GM12878 (cell line): Measurements from ENCODE around the gene DPP6. TPM values are rescaled to one million over a fixed set of nuclear protein-coding genes. Genes with fewer than 3 reads are reported as not detected.

Experiments
- ATAC-seq: fragments of 200-7000 bp; cut with Tn5 transposase; 3 replicates; pipeline ENCODE4 v1.9.1; 2020; ENCODE audit warnings: mild to moderate bottlenecking, moderate library complexity
- BruUV-seq: library from RNA; stranded (reverse); fragments of 400-500 nt; replicated peaks from 2 replicates; lab custom pipeline; 2021; lab: Mats Ljungman, UMichigan
- CTCF ChIA-PET: fragments of 300-600 bp; sonication (Branson Sonifier 250); formaldehyde crosslinking; extraction: SDS; loops from one replicate; lab custom pipeline; 2021; ENCODE audit warnings: inconsistent platforms; lab: Yijun Ruan, JAX
- POLR2A ChIA-PET: fragments of 350-600 bp; formaldehyde crosslinking; extraction: SDS; loops from one replicate; lab custom pipeline; 2021; ENCODE audit warnings: inconsistent platforms; lab: Charles Lee
- RAD21 ChIA-PET: fragments of 300-600 bp; sonication (Branson Sonifier 250); formaldehyde crosslinking; loops from one replicate; lab custom pipeline; 2023; ENCODE audit warnings: antibody characterized with exemption; ENCODE audit not compliant: unreplicated experiment; lab: Charles Lee
- SMC1A ChIA-PET: fragments of 300-600 bp; sonication (Branson Sonifier 250); formaldehyde crosslinking; loops from one replicate; lab custom pipeline; 2023; ENCODE audit not compliant: unreplicated experiment, uncharacterized antibody; lab: Charles Lee
- DNase-seq: peaks from one replicate; pipeline ENCODE4 v3.0.0-alpha.2; 2011; ENCODE audit warnings: low read depth, low spot score
- FAIRE-seq: peaks from 3 replicates; lab custom pipeline; 2011; peaks lifted over from hg19 to GRCh38; lab: Jason Lieb, UNC
- H2AFZ ChIP-seq: 2 replicates; pipeline ENCODE4 v1.6.0; 2011; ENCODE audit warnings: low read depth, low read length, control low read depth; ENCODE audit not compliant: control insufficient read depth
- H3K27ac ChIP-seq: 2 replicates; pipeline ENCODE4 v1.5.1; 2011; ENCODE audit warnings: control low read depth; ENCODE audit not compliant: control insufficient read depth, insufficient read depth
- H3K27me3 ChIP-seq, 2 experiments: replicated peaks in 1 of 2; 2 replicates each; pipeline versions ENCODE4 v1.6.0 to v1.6.1; 2011; ENCODE audit warnings: low read length in 1 of 2; ENCODE audit not compliant: control insufficient read depth in 2 of 2, insufficient read depth in 2 of 2
- H3K36me3 ChIP-seq, 2 experiments: 2 replicates each; pipeline ENCODE4 v1.5.1; 2011; ENCODE audit warnings: low read length in 1 of 2; ENCODE audit not compliant: control insufficient read depth in 2 of 2, insufficient read depth in 2 of 2
- H3K4me1 ChIP-seq: 2 replicates; pipeline ENCODE4 v1.6.1; 2011; ENCODE audit warnings: mild to moderate bottlenecking, low read length, moderate library complexity, mixed read lengths; ENCODE audit not compliant: control insufficient read depth, insufficient read depth
- H3K4me2 ChIP-seq: 2 replicates; pipeline ENCODE4 v1.6.0; 2011; ENCODE audit warnings: control low read depth; ENCODE audit not compliant: control insufficient read depth, insufficient read depth
- H3K4me3 ChIP-seq: fragments of 200-600 bp; sonication (generic); 2 replicates; pipeline ENCODE4 v1.5.1; 2016
- H3K79me2 ChIP-seq: 2 replicates; pipeline ENCODE4 v1.6.0; 2011; ENCODE audit warnings: low read length; ENCODE audit not compliant: control insufficient read depth, insufficient read depth
- H3K9ac ChIP-seq: 2 replicates; pipeline ENCODE4 v1.8.0; 2011; ENCODE audit warnings: low read length, control low read depth, mixed read lengths; ENCODE audit not compliant: control insufficient read depth, insufficient read depth
- H3K9me3 ChIP-seq: replicated peaks from 3 replicates; pipeline ENCODE4 v1.5.1; 2011; ENCODE audit warnings: mild to moderate bottlenecking, low read length; ENCODE audit not compliant: control insufficient read depth, insufficient read depth
- H4K20me1 ChIP-seq: 2 replicates; pipeline ENCODE4 v1.6.0; 2011; ENCODE audit not compliant: control insufficient read depth, insufficient read depth
- BHLHE40 ChIP-seq, 2 experiments: fragments of 450-650 bp in 1 of 2; IDR thresholded peaks; 2 replicates each; pipeline ENCODE4 v1.6.1; 2011 to 2017; ENCODE audit warnings: low read depth in 2 of 2, borderline replicate concordance in 1 of 2, improper control_type of control experiment in 1 of 2, low read length in 1 of 2, mild to moderate bottlenecking in 1 of 2
- CUX1 ChIP-seq: IDR thresholded peaks from 2 replicates; pipeline ENCODE4 v1.6.1; 2012; ENCODE audit warnings: improper control_type of control experiment, low read depth, low read length; ENCODE audit not compliant: insufficient replicate concordance
- MEF2B ChIP-seq: fragments of 450-650 bp; IDR thresholded peaks from 2 replicates; pipeline ENCODE4 v1.6.1; 2018; ENCODE audit warnings: mild to moderate bottlenecking, moderate library complexity; ENCODE audit not compliant: partially characterized antibody, poor library complexity, severe bottlenecking
- NFIC ChIP-seq: IDR thresholded peaks from 2 replicates; pipeline ENCODE4 v1.6.1; 2012; ENCODE audit warnings: low read depth, mild to moderate bottlenecking, inconsistent platforms, low read length, moderate library complexity
- PBX3 ChIP-seq: IDR thresholded peaks from 2 replicates; pipeline ENCODE4 v1.6.1; 2011; ENCODE audit warnings: mild to moderate bottlenecking, low read depth, low read length, moderate library complexity; ENCODE audit not compliant: insufficient replicate concordance
- POLR2A ChIP-seq: IDR thresholded peaks from 2 replicates; pipeline ENCODE4 v1.6.1; 2011; ENCODE audit warnings: low read depth, mild to moderate bottlenecking, low read length
- USF1 ChIP-seq: IDR thresholded peaks from 2 replicates; pipeline ENCODE4 v1.6.1; 2011; ENCODE audit warnings: borderline replicate concordance, low read depth, mild to moderate bottlenecking, moderate library complexity, mixed read lengths, low read length; ENCODE audit not compliant: insufficient read depth; ENCODE audit errors: extremely low read length
- ZBED1 ChIP-seq: IDR thresholded peaks from 2 replicates; pipeline ENCODE4 v1.6.1; 2016; ENCODE audit warnings: borderline replicate concordance
- ZNF24 ChIP-seq: fragments of 450-650 bp; IDR thresholded peaks from 2 replicates; pipeline ENCODE4 v1.6.1; 2017; ENCODE audit warnings: antibody characterized with exemption, mild to moderate bottlenecking
- WGBS: methylation state at CpG from one replicate; pipeline ENCODE4 v1.1.6; 2016; ENCODE audit warnings: low lambda C conversion rate; ENCODE audit not compliant: insufficient replicate concordance, insufficient coverage; ENCODE audit errors: missing lambda C conversion rate; 5-methylcytosine and 5-hydroxymethylcytosine counted together
- in situ Hi-C: fragments of 300-500 bp; cut with MboI; formaldehyde crosslinking; loops from 9 replicates; pipeline ENCODE4 v1.14.3; 2018; ENCODE audit warnings: mixed read lengths
- intact Hi-C: fragments of 100-400 bp; cut with micrococcal nuclease; formaldehyde crosslinking; loops from one replicate; pipeline ENCODE4 v1.14.2; 2022; ENCODE audit not compliant: unreplicated experiment
- polyA plus RNA-seq, 11 experiments: library from polyadenylated mRNA; depleted of rRNA in 4 of 11; unstranded in 6 of 11; stranded (reverse) in 5 of 11; fragments of >200 nt; fragmentation: Nextera tagmentation in 4 of 11; fragmentation: Illumina TruSeq in 1 of 11; extraction: Ambion mirVana in 4 of 11; extraction: Trizol in 1 of 11; gene quantifications; 1 replicate in 1 of 11; 2 replicates in 10 of 11; pipeline versions ENCODE4 v1.2.1 to v1.2.3, GENCODE V29; 2011 to 2016; ENCODE audit warnings: inconsistent platforms in 2 of 11, missing spikeins in 2 of 11, low read depth in 1 of 11
- total RNA-seq, 4 experiments: library from RNA; depleted of rRNA in 3 of 4; stranded (reverse); fragments of >200 nt in 3 of 4; fragmentation: Illumina TruSeq in 1 of 4; extraction: Trizol in 1 of 4; gene quantifications; 2 replicates each; pipeline versions ENCODE4 v1.2.1 to v1.2.3, GENCODE V29; 2013 to 2021

The DPP6 gene
- total and polyA plus RNA-seq, 10 of the 15 experiments (the other 5 are each of a cell fraction or from before 2014, with no cell fraction given) = not detected

- FAIRE-seq (no peak), DNase-seq (no peak), ATAC-seq (no peak)
- Histone ChIP-seq H3K27ac (no peak overlapping the region), H2AFZ (no peak overlapping the region), H3K27me3 (no peaks in the 10 kb centered on the region), H3K9ac (no peak overlapping the region), H4K20me1 (no peaks in the 10 kb centered on the region), H3K79me2 (no peaks in the 10 kb centered on the region), H3K9me3 (no peaks in the 10 kb centered on the region; the same call in 2 of the 3 replicates), H3K4me1 (no peaks in the 10 kb centered on the region), H3K36me3 (no peaks in the 10 kb centered on the region), H3K4me2 (no peak overlapping the region), H3K4me3 (no peak overlapping the region)
- RAD21 ChIA-PET = no interaction called here
- SMC1A ChIA-PET = interaction anchor here (1.0 kb wide), 1 partner anchor 101 kb away, joined by 3 read pairs; no protein-coding TSS in a partner anchor
- no TSS peak for BruUV-seq
- in situ Hi-C loops (no loop called here), intact Hi-C loops (no loop called here)
- TF ChIP-seq ZNF24 (no peak), MEF2B (no peak)
- POLR2A ChIA-PET = no interaction called here
- 23% methylated on average over 2 of the region's 2 CpGs for WGBS
- CTCF ChIA-PET = interaction anchor here (0.6 kb wide), 1 partner anchor 15 kb away, joined by 3 read pairs; no protein-coding TSS in a partner anchor
Observed at GRCh38 chr7:154569916-154570315, 517.7 kb downstream of the DPP6 start.

- Histone ChIP-seq H3K4me1 (no peaks in the 10 kb centered on the region), H3K4me2 (no peak overlapping the region), H3K36me3 (no peaks in the 10 kb centered on the region), H4K20me1 (no peaks in the 10 kb centered on the region), H3K4me3 (no peak overlapping the region), H3K9ac (no peak overlapping the region), H3K9me3 (no peaks in the 10 kb centered on the region; the same call in 2 of the 3 replicates), H2AFZ (no peak overlapping the region), H3K27ac (no peak overlapping the region), H3K27me3 (no peaks in the 10 kb centered on the region), H3K79me2 (no peaks in the 10 kb centered on the region)
- ChIA-PET POLR2A (interaction anchor here (0.6 kb wide), 1 partner anchor 174 kb away, joined by 4 read pairs; no protein-coding TSS in a partner anchor), SMC1A (interaction anchor here (1.1 kb wide), 1 partner anchor 9 kb away, joined by 3 read pairs; no protein-coding TSS in a partner anchor), CTCF (interaction anchor here (0.6 kb wide), 1 partner anchor 1122 kb away, joined by 5 read pairs; no protein-coding TSS in a partner anchor), RAD21 (no interaction called here)
- TF ChIP-seq POLR2A (no peak), CUX1 (no peak), PBX3 (no peak), USF1 (no peak), BHLHE40 (IDR thresholded peaks at IDR 0.05; ENCODE audit: borderline replicate concordance in 1 of 2, low read depth in 2 of 2, low read length in 1 of 2) (no peak), ZBED1 (no peak), NFIC (no peak)
- DNase-seq = no peak
- no peak for ATAC-seq
- intact Hi-C loops = no loop called here
- no peak for FAIRE-seq
- no TSS peak for BruUV-seq
- WGBS = 23% methylated on average over 3 of the region's 3 CpGs
- in situ Hi-C loops = no loop called here
Observed at GRCh38 chr7:154571772-154572171, 519.6 kb downstream of the DPP6 start.
